Esophagus mucosa (tissue), 1 donor: Measurements from ENCODE around the gene PNPLA3. TPM values are rescaled to one million over a fixed set of nuclear protein-coding genes. Genes with fewer than 3 reads are reported as not detected.
A peak's percentile ranks its signal among the peaks of the same experiment; 100 is the strongest.

Source experiments
- ATAC-seq: fragments of 200-7000 bp; cut with Tn5 transposase; one replicate; pipeline ENCODE4 v1.9.1; 2020
- total RNA-seq: library from RNA; stranded (reverse); gene quantifications from one replicate; pipeline ENCODE4 v1.2.4, GENCODE V29; 2023
- donor health status: DM: yes; HTN: yes; CAD: no.

The PNPLA3 gene, protein sequence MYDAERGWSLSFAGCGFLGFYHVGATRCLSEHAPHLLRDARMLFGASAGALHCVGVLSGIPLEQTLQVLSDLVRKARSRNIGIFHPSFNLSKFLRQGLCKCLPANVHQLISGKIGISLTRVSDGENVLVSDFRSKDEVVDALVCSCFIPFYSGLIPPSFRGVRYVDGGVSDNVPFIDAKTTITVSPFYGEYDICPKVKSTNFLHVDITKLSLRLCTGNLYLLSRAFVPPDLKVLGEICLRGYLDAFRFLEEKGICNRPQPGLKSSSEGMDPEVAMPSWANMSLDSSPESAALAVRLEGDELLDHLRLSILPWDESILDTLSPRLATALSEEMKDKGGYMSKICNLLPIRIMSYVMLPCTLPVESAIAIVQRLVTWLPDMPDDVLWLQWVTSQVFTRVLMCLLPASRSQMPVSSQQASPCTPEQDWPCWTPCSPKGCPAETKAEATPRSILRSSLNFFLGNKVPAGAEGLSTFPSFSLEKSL
- 1.3 TPM for total RNA-seq

DNA sequence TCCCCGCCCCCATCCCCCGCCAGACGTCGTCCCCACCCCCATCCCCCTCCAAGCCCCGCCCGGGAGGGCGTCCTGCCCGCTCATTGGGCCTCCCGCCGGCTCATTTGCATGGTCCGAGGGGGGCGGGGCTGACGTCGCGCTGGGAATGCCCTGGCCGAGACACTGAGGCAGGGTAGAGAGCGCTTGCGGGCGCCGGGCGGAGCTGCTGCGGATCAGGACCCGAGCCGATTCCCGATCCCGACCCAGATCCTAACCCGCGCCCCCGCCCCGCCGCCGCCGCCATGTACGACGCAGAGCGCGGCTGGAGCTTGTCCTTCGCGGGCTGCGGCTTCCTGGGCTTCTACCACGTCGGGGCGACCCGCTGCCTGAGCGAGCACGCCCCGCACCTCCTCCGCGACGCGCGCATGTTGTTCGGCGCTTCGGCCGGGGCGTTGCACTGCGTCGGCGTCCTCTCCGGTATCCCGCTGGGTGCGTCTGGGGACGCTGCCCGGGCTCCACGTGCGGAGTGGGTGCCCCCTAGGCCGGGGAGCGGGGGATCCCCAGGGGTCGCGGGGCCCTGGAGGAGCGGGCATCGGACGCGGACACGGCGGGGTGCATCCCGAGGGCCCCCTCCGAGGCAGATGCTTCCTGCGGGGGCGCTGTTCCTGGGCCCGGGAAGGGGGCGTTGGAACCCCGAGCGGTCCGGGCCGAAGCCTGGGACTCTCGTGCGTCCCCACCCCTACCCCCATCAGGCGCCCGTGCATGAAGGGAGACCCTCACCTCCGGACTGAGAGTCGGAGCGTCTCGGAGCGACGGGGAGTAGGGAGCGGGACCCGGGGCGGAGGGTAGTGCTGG is at the start of gene PNPLA3:
Gene PNPLA3 (plus strand): TSS at position 175 of the 834 bp plus-strand sequence. CDS start 107 bp downstream, at position 282.
- ATAC-seq = peak; percentile 78

DNA sequence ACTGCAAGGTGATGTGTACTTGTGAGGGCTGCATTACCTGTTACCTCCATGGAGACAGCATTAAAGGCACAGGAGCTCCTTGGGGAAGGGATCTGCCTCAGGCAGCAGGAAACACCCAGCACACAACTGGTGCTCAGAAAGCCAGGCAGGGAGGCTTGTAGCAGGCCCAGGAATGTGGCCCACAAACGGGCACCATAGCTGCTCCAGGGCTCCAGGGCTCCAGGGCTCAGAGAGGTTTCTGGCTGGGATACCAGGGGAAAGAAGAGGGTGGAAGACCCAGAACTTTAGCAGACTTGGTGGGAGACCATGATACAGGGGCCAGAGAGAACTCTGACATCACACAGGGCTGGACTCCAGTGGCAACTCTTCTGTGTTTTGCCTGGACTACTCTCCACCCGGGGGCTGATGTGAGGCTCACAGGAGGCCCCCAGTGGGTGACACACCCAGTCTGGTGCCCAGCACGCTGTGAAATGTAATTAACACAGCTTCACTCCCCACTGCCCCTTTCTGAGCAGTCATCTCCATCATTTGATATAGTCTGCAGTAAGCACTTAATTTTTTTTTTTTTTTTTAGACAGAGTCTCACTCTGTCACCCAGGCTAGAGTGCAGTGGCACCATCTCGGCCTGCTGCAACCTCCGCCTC is 46.6 kb upstream of the PNPLA3 start:
- no peak for ATAC-seq

DNA sequence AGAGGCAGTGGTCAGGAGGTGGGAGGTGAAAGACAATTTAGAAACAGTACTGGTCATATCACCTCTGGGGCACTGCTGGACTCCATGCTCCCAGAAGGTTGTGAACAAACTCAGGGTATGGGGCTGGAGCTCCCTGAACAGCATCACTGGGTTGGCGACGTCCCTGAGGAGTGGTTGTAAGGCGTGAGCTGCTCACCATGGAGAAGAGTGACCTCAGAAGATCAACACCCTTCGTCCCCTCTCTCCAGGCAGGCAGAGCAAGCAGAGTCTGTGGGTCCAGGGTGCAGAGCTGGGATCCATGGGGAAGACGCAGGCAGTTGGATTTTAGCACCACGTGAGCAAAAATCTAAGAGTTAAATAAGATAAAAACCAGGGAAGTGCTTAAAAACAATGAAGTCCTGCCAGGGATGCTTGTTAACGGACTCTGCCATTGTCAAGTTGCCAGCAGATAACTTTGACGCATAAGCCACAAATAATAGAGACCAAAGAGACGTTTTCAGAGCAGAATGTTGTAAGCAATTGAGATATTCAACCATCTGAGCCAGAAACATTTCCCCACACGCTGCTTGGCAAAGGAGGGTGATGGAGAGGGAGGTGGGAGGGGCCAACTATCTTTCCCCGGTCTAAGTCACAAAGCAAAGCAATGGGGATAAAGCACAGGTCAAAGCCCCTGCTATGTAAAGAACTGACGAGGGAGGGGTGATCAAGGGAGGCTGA is 45.4 kb upstream of the PNPLA3 start:
- no peak for ATAC-seq

DNA sequence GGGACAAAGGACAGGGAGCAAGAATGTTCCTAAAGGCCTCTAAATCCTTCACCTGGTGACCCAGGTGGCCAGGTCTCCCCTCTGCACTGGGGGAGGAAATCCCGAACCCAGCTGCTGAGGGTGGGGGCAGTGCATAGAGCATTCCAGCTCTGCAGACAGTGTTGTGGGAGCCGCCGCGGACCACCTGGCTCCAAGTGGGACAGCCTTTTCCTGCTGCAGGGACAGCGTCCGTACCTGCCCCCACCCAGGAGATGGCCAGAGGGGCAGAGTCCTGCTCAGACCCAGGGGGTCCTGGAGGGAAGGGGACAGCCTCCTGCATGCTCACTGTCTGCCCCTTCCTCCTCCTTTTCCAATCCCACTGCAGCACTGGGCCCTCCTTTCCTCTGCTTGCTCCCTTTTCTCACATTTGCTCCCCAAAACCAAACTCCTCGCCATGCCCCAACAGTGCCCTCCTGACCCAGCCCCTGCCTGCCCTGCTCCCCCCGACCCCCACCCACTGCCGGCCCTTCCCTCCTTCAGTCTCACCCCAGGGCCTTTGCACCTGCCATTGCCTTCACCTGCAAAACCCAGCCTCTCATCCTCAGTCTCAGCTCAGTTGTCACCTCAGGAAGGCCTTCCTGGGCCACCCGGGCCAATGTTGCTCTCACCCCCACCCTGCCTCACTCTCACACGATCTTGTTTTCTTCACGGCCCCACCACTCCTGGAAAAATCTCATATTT is 44.6 kb upstream of the PNPLA3 start:
- ATAC-seq = no peak

DNA sequence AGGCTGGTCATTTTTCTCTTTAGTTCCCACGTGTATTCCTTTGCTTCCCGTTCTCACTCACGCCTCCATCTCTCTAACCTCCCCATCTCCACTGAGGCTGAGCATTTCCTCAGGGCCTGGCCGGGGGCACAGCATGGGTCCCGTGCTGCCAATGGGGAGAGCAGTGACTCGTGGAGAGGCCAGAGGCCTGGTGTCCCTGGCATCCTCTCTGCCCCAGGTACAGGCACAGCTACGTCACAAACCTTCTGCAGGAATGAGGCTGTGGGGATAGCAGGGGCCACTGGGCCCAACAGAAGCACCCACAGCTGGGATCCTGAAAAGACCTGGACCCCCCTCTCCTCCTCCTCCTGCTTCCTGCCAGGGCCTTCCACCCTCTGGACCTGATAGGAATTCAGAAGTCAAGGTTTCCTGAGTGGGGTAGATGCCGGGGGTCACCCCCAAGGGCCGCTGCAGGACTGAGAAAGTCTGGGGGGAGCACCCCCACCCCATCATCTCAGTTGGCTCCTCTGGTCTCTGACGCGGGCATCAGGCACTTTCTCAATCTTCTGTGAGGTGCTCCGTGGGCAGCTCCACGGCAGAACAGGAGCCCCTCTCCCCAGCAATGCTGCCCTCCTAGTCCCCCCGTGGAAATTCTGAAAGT is 43.6 kb upstream of the PNPLA3 start:
- ATAC-seq = no peak

DNA sequence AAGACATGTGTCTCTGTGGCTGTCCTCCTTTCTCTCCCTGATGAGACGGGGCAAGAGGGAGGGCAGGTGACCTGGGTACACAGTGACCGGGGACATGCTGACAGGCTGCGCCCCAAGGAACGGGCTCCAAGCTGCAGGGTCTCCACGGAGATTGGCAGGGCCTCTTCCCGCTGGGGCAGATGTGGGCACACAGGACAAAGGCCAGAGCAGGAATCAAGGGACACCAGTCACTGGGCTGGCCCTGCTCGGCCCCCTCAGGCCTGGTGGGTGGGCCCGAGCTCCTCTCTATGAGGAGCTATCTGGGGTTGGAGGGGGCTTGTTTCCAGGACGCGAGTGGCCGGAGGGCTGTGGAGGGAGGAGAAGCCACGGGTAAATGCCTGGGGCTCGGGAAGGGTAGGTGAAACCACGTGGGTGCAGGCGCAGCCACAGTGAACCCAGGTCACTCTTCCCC is 43.0 kb upstream of the PNPLA3 start:
- no peak for ATAC-seq

DNA sequence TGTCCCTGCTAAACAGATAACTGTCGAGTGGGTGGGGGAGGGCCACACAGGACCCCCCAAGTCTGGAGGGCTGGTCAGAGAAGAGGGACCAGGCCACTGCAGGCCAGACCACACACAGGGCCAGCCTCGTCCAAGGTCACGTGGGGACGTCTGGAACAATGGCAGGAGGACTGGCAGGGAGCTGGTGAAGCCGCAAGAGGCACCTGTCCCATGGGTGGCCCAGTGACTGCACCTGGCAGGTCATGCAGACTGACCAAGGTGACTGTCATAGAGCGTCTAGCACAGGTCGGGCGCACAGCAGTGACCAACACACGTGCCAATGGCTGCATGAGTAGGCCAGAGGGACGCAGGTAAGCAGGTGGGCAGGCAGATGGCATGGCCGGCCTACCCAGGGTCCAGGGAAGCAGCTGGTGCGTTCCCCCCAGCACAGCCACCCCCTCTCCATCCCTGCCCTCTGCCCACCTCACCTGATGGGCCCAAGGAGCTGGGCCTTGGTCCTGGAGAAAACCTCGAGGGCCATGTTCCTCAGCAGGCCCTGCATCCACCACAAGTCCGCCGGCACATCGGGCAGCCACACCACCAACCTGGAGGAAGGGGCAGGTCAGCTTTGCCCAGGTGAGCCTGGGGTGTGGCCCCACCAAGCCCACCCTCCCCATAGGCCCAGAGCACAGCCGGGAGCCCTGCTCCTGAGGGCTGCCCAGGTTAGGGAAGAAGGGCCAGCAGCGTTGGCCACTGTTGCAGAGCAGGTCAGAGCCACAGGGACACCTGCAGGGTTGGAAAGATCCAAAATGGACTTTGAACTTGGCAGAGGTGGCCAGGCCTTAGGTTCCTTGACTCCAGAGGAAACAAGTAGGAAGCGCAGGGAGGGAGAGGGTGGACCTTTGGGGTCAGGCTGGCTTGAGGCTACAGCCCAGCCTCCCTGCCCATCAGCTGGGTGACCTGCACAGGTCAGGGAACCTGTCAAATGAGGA is 42.2 kb upstream of the PNPLA3 start:
- no peak for ATAC-seq

DNA sequence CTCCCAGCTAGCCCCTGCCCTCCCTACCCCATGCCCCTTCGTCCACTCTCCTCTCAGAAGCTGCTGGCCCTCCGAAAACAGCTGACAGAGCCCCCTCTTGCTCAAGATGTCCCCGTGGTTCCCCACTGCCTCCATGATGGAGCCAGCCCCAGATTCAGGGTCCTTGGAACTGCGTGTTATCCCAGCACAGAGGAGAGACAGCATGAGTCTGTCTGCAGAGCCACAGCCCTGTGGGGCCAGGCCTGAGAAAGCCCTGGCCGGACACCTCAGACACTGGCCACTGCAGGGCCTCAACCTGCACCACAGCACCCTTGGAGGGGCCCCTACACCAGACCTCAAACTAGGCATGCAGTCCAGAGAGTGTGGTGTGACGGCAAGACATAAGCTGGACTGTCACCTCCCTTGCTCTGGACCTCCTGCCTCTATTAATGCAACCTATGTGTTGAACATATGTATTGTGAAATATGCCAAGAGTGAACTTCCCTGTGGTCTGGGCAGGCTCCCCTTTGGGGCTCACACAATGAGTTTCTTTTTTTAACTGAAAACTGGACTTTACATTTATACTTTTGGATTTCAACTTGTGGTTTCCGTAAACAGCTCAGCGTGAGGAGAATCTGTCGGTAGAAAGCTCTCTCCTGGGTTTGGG is 41.4 kb upstream of the PNPLA3 start:
- no peak for ATAC-seq

DNA sequence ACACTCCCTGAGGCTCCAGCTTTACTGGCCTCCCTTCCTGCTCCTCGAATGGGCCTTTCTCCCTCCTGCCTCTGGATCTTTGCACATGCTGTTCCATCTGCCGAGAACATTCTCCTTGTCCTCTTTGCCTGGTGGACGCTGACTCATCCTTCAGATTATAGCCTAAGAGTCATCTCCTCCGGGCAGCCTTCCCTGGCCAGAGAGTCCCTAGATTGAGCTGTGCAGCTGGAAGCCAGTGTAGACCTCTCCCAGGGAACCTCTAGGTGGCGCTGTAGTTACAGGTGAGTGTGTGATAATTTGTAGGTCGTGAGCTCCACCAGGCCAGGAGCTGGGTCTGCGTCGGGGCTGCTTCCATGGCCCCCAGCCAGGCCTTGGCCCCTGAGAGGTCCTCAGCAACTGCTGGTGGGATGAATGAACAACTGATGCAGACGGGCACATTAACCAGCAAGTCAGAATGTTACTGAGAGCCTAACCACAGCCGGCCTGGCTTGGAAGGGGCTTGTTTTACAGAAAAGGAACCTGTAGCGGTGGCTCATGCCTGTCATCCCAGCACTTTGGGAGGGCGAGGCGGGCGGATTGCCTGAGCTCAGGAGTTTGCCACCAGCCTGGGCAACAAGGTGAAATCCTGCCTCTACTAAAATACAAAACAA is 40.5 kb upstream of the PNPLA3 start:
- peak; percentile 71 for ATAC-seq

DNA sequence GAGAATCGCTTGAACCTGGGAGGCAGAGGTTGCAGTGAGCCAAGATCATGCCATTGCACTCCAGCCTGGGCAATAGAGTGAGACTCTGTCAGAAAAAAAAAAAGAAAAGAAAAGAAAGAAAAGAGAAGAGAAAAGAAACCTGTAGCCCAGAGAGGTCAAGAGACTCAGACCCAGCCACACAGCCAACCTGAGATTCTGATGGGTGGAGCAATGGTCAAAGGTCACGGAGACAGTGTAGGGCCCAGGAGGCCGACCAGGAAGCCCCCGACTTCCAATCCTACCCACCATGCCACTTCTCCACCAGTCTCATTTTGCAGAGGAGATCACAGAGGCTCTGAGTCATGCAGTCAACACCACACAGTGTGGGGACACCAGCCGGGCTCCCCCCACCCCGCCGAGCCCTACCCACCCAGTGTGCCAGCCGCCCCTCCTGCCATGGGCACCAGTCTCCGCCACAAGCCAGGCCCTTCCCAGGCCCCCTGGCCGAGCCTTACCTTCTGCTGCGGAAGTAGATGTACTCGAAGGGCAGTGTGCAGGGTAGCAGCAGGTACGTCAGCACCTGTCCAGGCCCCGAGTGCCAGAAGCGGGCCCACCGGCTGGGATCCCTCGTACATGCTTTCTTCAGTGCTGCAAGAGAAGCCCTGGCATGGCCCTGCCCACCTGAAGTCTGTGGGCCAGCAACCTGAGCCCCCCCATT is 39.7 kb upstream of the PNPLA3 start:
- no peak for ATAC-seq

DNA sequence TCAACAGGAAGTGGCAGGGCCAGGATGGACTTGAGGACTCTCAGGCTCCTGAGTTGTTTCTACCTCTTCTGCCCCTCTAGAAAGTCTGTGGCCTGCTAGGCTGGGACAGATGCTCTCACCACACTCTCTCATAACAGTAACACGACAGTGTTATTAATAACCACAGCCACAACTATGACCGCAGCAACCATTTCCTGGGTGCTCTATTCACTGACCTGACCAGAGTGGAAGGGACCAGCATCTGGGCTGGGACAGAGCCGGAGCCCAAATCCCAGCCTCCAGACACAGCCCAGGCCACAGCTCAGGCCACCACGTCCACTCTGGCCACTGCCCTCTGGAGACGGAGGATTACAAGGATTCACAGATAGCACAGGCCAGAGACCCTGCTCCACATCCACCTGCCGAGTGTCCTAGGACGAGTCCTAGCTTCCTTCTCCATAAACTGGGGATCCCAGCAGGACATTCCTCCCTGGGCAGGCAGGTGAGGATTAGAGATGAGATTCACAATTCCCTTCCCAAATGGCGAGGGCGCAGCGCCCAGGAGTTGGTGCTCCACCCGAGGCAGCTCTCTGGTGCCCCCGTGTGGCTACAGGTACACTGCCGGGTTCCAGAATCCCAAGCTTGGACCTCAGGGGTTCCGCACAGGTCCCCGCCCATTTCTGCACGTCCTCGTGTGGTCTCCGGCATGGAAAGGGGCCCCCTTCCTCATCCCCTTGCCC is 38.8 kb upstream of the PNPLA3 start:
- peak; percentile 37 for ATAC-seq

DNA sequence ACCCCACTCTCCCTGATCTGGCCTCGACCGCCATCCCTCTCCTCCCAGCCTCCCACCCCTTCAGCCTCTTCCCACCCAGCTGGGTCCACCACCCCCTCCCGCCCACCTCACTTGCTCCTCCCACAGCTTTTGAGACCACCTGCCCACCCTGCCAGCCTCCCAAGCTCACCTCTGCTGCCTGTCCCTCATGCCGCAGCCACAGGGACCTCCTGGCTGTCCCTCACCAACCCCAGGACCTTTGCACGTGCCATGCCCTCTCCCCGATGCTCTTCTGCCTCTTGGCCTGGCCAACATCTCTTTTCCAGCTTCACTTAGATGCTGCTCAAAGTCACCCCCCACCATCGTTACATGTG is 38.3 kb upstream of the PNPLA3 start:
- ATAC-seq = no peak

DNA sequence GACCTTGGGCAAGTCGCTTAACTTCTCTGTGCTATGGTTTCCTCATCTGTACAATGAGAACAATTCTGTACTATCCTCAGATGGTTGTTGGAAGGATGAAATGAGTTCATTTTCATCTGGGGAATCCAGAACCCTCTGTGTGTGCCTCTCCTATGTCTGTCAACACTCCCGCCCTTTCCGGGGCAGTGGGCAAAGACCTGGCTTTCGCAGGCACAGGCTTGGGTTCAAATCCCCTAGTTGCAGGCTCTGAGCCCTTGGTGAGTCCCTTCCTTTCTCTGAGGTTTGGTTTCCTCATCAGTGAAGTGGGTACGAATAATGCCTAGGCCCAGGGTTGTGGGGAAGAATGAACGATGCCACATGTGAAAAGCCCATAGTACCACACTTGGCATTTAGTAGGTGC is 37.8 kb upstream of the PNPLA3 start:
- ATAC-seq = no peak

DNA sequence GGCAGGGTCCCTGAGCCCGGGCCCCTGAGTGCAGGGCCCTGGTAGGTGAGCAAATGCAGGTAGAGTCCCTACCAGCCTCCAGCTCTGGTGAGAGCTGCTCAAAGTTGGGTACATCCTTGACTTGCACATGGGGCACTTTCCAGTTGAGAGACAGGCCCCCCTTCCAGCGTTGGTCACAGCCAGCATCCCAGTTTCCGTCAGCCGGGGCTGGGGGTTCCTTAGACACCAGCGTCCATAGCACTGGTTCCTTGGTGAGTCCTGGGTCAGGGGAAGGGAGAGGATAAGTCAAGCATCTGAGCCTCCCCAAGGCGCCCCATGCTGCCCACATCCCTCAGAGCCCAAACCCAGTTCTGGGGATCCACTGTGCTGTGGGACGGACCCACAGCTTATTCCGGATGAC is 37.4 kb upstream of the PNPLA3 start:
- ATAC-seq = no peak

DNA sequence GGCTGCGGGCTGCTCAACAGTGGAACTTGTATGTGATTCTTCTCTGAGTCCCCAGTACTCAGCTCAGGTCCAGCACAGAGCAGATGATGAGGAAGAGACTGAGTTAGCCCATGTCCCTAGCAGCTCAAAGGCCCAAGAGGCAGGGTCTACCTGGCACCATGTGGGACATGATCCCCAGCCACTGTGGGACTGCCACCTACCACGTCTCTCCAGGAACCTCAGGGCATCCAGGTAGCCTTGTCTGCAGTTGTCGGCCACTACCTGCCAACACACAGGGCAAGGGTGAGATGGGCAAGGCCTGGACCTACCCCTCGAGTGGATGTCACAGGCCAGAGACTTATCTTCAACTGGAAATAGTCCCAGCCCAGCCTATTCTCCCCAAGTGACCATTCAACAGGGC is 36.2 kb upstream of the PNPLA3 start:
- ATAC-seq = no peak

DNA sequence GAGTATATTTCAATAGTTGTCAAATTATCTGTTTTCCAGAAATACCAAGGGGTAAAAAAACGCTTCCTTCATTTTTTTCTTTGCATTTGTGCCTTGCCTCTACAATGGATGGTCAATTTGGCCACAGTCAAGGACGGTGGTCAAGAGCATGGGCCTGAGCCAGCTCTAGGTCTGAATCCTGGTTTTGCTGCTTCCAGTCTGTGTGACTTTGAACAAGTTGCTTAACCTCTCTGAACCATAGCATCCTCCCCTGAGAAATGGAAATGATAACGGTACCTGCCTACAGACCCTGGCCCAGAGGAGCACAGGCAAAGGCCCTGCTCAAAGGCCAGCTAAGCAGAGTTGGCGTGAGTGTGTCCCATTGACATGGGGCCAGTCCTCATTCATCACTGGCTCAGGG is 34.9 kb upstream of the PNPLA3 start:
- ATAC-seq = no peak

DNA sequence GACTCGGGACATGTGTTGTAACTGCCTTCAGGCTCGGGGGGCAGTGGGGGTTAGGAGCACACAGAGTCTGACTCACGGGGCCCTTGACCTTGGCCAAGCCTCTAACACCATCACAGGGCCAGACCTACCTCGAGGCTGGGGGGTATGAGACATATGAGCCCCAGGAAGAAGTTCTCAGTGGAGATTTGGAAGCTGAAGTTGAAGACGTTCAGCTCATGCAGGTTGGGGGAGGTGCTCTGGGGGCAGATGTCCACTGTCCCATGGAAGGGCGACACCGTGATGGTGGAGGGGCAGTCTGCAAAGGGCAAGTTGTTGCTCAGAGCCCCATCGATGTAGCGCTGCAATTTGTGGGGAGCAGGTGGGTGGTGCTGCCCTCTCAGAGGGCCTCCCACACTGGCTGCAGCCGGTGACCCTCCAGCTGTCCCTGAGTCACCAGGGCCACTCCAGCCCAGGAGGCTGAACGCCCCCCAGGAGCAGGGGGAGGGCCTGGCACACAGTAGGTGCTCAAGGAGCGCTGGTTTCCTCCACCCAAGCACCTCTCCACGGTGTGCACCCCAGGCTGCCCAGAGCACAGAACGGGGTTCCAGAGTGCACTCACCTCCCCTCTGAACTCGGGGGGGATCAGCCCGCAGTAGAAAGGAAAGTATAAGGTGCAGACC is 34.3 kb upstream of the PNPLA3 start:
- ATAC-seq = no peak
